ENCODE results near the gene TSC2.

- no peak for TF ChIP-seq CTCF (IDR thresholded peaks at IDR 0.05; ENCODE audit: low read length)
- no peak for TF ChIP-seq EZH2 (IDR thresholded peaks at IDR 0.05; ENCODE audit: borderline replicate concordance, low read length)
Observed at GRCh38 chr16:2082171-2082982, 34.6 kb downstream of the TSC2 start.
